Endothelial cell of umbilical vein (primary cell): Measurements from ENCODE around the gene WTAP. TPM values are rescaled to one million over a fixed set of nuclear protein-coding genes. Genes with fewer than 3 reads are reported as not detected.

Source experiments
- BruUV-seq: library from RNA; stranded (reverse); fragments of 400-500 nt; replicated peaks from 2 replicates; lab custom pipeline; 2021; lab: Mats Ljungman, UMichigan
- CTCF ChIA-PET: fragments of 300-600, 350-600 bp; sonication (Branson Sonifier 250); formaldehyde crosslinking; loops from one replicate; lab custom pipeline; 2021; ENCODE audit warnings: antibody characterized with exemption, inconsistent platforms; lab: Charles Lee
- POLR2A ChIA-PET: fragments of 300-600, 350-600 bp; sonication (Branson Sonifier 250); formaldehyde crosslinking; loops from one replicate; lab custom pipeline; 2021; ENCODE audit warnings: antibody characterized with exemption, inconsistent platforms; lab: Charles Lee
- DNase-seq: peaks from one replicate; pipeline ENCODE4 v3.0.0-alpha.2; 2011; ENCODE audit warnings: low read depth, low spot score
- FAIRE-seq: peaks from 2 replicates; lab custom pipeline; 2011; peaks lifted over from hg19 to GRCh38; lab: Jason Lieb, UNC
- H2AFZ ChIP-seq: 2 replicates; pipeline ENCODE4 v1.6.0; 2012; ENCODE audit warnings: low read depth, low read length, control low read depth, inconsistent platforms
- H3K27ac ChIP-seq: 2 replicates; pipeline ENCODE4 v1.5.1; 2011; ENCODE audit warnings: low read depth, mild to moderate bottlenecking, control low read depth, low read length, moderate library complexity; ENCODE audit not compliant: insufficient read depth
- H3K27me3 ChIP-seq, 2 experiments: 2 replicates each; pipeline versions ENCODE4 v1.6.0 to v1.6.1; 2011; ENCODE audit warnings: low read length in 2 of 2, mixed read lengths in 1 of 2; ENCODE audit not compliant: control insufficient read depth in 2 of 2, insufficient read depth in 2 of 2
- H3K36me3 ChIP-seq, 2 experiments: 2 replicates in 1 of 2; 3 replicates in 1 of 2; pipeline ENCODE4 v1.5.1; 2011; ENCODE audit warnings: low read length in 2 of 2, mild to moderate bottlenecking in 1 of 2, moderate library complexity in 1 of 2; ENCODE audit not compliant: control insufficient read depth in 2 of 2, insufficient read depth in 2 of 2; ENCODE audit errors: extremely low read depth in 1 of 2
- H3K4me1 ChIP-seq: 3 replicates; pipeline ENCODE4 v1.5.1; 2011; ENCODE audit warnings: mild to moderate bottlenecking, low read length; ENCODE audit not compliant: control insufficient read depth, insufficient read depth; ENCODE audit errors: extremely low read depth
- H3K4me2 ChIP-seq: 2 replicates; pipeline ENCODE4 v1.6.1; 2011; ENCODE audit warnings: low read length, control low read depth, mixed read lengths; ENCODE audit not compliant: insufficient read depth
- H3K4me3 ChIP-seq, 3 experiments: fragments of 200-600 bp in 1 of 3; sonication (generic), shearing (Covaris generic) in 1 of 3; replicated peaks in 1 of 3; 2 replicates each; pipeline ENCODE4 v1.5.1; 2011 to 2016; ENCODE audit warnings: control low read depth in 3 of 3, low read length in 3 of 3, mild to moderate bottlenecking in 2 of 3, inconsistent platforms in 1 of 3, low read depth in 1 of 3, moderate library complexity in 1 of 3; ENCODE audit not compliant: insufficient read depth in 1 of 3
- H3K79me2 ChIP-seq: 2 replicates; pipeline ENCODE4 v1.6.0; 2012; ENCODE audit warnings: low read length, inconsistent platforms; ENCODE audit not compliant: control insufficient read depth, insufficient read depth
- H3K9ac ChIP-seq: replicated peaks from 2 replicates; pipeline ENCODE3; 2011; ENCODE audit warnings: low read length, control low read depth; ENCODE audit not compliant: insufficient read depth; ENCODE audit errors: extremely low read depth
- H3K9me1 ChIP-seq: replicated peaks from 3 replicates; pipeline ENCODE4 v1.6.0; 2011; ENCODE audit warnings: mild to moderate bottlenecking, low read length; ENCODE audit not compliant: control insufficient read depth, insufficient read depth; ENCODE audit errors: extremely low read depth
- H3K9me3 ChIP-seq: replicated peaks from 2 replicates; pipeline ENCODE4 v1.5.1; 2012; ENCODE audit warnings: low read length, inconsistent platforms; ENCODE audit not compliant: control insufficient read depth, insufficient read depth
- H4K20me1 ChIP-seq: replicated peaks from 2 replicates; pipeline ENCODE3; 2011; ENCODE audit warnings: mild to moderate bottlenecking, low read length; ENCODE audit not compliant: control insufficient read depth, insufficient read depth; ENCODE audit errors: extremely low read depth
- EZH2 ChIP-seq: IDR thresholded peaks from 2 replicates; pipeline ENCODE4 v1.6.1; 2012; ENCODE audit warnings: borderline replicate concordance, low read depth, mild to moderate bottlenecking, moderate library complexity, low read length, inconsistent platforms; ENCODE audit not compliant: severe bottlenecking
- FOS ChIP-seq: IDR thresholded peaks from 2 replicates; pipeline ENCODE4 v1.6.1; 2011; ENCODE audit warnings: mild to moderate bottlenecking, low read length, moderate library complexity, borderline replicate concordance; ENCODE audit not compliant: insufficient read depth
- GATA2 ChIP-seq: IDR thresholded peaks from 2 replicates; pipeline ENCODE4 v1.7.0; 2011; ENCODE audit warnings: low read depth, mild to moderate bottlenecking, moderate library complexity, mixed read lengths, low read length; ENCODE audit not compliant: insufficient read length, insufficient read depth
- JUN ChIP-seq: IDR thresholded peaks from 2 replicates; pipeline ENCODE4 v1.6.1; 2011; ENCODE audit warnings: borderline replicate concordance, low read depth; ENCODE audit not compliant: insufficient read length, insufficient read depth
- MYC ChIP-seq: IDR thresholded peaks from one replicate; pipeline ENCODE4 v1.6.1; 2011; ENCODE audit warnings: mild to moderate bottlenecking, low read depth, low read length
- POLR2A ChIP-seq: IDR thresholded peaks from 2 replicates; pipeline ENCODE4 v1.6.1; 2012; ENCODE audit warnings: low read depth, mild to moderate bottlenecking, control low read depth, low read length
- POLR2AphosphoS5 ChIP-seq: IDR thresholded peaks from 2 replicates; pipeline ENCODE4 v1.6.1; 2012; ENCODE audit warnings: low read depth, mild to moderate bottlenecking, control low read depth, low read length, moderate library complexity; ENCODE audit not compliant: insufficient read depth
- dilution Hi-C: fragments of 300-500 bp; cut with MboI; formaldehyde crosslinking; loops from one replicate; pipeline ENCODE4 v1.15.0; 2019; ENCODE audit warnings: low sequenced_read_pairs; ENCODE audit not compliant: extremely low pct_ligation_motif_present
- intact Hi-C: fragments of 100-400 bp; cut with micrococcal nuclease; formaldehyde crosslinking; loops from one replicate; pipeline ENCODE4 v1.10.0; 2022
- polyA plus RNA-seq, 4 experiments: library from polyadenylated mRNA; depleted of rRNA in 3 of 4; stranded (reverse) in 3 of 4; unstranded in 1 of 4; fragments of >200 nt; gene quantifications; 2 replicates each; pipeline versions ENCODE4 v1.2.1 to v1.2.3, GENCODE V29; 2011 to 2012; ENCODE audit warnings: missing spikeins in 1 of 4
- total RNA-seq: library from RNA; stranded (reverse); gene quantifications from 2 replicates; pipeline ENCODE4 v1.2.3, GENCODE V29; 2021
- TF ChIP-seq, protein P1 (sequence below): IDR thresholded peaks from 2 replicates; pipeline ENCODE4 v1.6.1; 2011; ENCODE audit not compliant: insufficient read depth, insufficient read length
- TF ChIP-seq, protein P2 (sequence below), 2 donors: IDR thresholded peaks; 1 replicate in 1 of 2; 2 replicates in 1 of 2; pipeline ENCODE4 v1.5.1; 2011; ENCODE audit warnings: low read length in 2 of 2, mild to moderate bottlenecking in 2 of 2, moderate library complexity in 2 of 2, control low read depth in 1 of 2, inconsistent platforms in 1 of 2, low read depth in 1 of 2; ENCODE audit not compliant: insufficient read depth in 1 of 2; ENCODE audit errors: extremely low read depth in 1 of 2

Gene WTAP
- total and polyA plus RNA-seq, 2 donors (not counting 3 experiments of a cell fraction or from before 2014, with no cell fraction given) = 21.7 to 81.6 TPM

DNA sequence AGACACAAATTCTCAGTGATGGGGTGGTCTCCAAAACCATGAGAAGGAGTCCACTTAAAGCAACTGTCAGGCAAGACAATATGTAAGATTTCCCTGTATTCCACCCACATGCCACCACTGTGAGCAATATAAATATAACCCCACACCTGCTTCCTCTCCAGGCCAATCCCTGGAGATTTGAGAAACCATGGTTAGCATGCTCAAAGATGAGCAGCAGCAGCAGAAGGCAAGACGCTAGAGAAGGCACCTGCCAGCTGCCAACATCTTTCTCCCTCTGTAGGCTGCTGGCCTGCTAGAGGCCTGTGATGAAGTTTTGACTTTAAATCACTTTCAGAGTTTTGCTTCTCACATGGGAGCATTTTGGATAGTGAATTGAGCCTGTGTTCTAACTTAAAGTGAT lies 26.3 kb upstream of the WTAP start:
- intact Hi-C loops = no loop called here
- Histone ChIP-seq H3K79me2 (no peaks in the 10 kb centered on the region), H2AFZ (no peak overlapping the region), H3K9ac (no peak overlapping the region), H3K27me3 (no peaks in the 10 kb centered on the region), H3K9me1 (no peaks in the 10 kb centered on the region), H3K4me2 (no peak overlapping the region), H3K9me3 (no peaks in the 10 kb centered on the region), H3K4me3 (no peak overlapping the region), H3K27ac (no peak overlapping the region), H4K20me1 (no peaks in the 10 kb centered on the region), H3K36me3 (no peaks in the 10 kb centered on the region), H3K4me1 (peaks cover 7% of the 10 kb centered on the region)
- no peak for DNase-seq
- FAIRE-seq = no peak
- dilution Hi-C loops = no loop called here
- POLR2A ChIA-PET = no interaction called here
- TF ChIP-seq POLR2A (no peak), JUN (no peak), MYC (no peak), GATA2 (no peak), POLR2AphosphoS5 (no peak), EZH2 (no peak), FOS (no peak)
- TF ChIP-seq, protein P1, sequence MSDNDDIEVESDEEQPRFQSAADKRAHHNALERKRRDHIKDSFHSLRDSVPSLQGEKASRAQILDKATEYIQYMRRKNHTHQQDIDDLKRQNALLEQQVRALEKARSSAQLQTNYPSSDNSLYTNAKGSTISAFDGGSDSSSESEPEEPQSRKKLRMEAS = no peak
- TF ChIP-seq, protein P2, sequence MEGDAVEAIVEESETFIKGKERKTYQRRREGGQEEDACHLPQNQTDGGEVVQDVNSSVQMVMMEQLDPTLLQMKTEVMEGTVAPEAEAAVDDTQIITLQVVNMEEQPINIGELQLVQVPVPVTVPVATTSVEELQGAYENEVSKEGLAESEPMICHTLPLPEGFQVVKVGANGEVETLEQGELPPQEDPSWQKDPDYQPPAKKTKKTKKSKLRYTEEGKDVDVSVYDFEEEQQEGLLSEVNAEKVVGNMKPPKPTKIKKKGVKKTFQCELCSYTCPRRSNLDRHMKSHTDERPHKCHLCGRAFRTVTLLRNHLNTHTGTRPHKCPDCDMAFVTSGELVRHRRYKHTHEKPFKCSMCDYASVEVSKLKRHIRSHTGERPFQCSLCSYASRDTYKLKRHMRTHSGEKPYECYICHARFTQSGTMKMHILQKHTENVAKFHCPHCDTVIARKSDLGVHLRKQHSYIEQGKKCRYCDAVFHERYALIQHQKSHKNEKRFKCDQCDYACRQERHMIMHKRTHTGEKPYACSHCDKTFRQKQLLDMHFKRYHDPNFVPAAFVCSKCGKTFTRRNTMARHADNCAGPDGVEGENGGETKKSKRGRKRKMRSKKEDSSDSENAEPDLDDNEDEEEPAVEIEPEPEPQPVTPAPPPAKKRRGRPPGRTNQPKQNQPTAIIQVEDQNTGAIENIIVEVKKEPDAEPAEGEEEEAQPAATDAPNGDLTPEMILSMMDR (IDR thresholded peaks at IDR 0.05; ENCODE audit: extremely low read depth in 1 of 2, insufficient read depth in 1 of 2, low read depth in 1 of 2, low read length in 2 of 2) = no peak
- no TSS peak for BruUV-seq
- CTCF ChIA-PET = interaction anchor here (1.5 kb wide), 1 partner anchor 526 kb away, joined by 4 read pairs; no protein-coding TSS in a partner anchor
